Hippocampal formation (tissue), 2 donors: ENCODE measurements around the gene ALOX5AP.

Source experiments
- DNase-seq, 2 donors: peaks; one replicate each; lab custom pipeline; 2025; lab: John Stamatoyannopoulos, UW

The ALOX5AP gene

DNA sequence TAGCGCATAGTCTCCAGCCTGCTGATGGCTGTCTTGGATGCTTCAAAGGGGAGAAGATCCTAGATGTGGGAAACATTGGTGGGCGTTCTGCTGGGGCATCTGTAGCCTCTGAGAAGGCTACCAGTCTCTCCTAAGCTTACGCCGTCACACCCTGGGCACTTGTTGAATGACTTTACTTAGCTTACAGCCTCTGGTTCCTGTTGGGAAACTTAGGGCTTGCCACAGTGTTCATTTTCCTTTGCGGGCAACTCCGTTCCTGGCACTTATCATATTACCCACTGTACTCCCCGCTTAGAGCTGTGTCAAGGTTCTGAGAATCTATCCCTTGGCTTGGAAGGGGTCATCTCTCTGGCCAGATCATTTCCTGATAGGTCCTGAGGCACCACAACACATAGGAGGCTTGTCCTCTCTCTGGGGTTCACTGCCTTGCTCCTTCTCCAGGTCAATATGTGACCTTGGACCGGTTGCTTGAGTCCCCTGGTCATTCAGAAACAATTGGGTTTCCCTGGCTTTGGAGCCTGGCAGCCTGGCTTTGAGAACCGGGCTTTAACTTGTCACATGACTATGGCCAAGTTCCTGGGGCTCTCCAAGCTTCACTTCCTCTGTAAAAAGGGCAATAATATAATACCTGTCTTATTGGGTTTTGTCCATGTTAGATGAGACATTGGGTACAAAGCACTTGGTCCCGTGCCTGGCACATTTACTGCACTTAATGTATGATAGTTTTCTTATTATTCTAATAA lies 20.5 kb upstream of the ALOX5AP start:
- DNase-seq = no peak

DNA sequence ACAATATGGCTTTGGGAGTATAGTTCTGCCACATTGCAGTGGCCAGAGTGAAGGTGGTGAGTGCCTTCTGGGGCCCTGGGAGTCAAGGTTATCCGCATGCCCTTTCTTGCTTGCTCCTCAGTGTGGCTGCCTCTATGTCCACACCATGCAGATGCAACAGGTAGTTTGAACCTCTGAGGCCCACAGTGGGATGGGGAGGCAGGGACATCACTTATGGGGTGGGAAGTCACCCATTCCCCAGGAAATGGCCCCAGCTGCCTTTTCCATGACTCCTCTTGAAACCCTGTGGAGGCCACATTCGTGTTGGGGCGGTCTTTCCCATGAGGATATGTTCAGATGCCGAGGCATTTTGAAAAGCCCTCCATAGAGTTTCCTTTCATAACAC lies 20.0 kb upstream of the ALOX5AP start:
- DNase-seq = no peak

DNA sequence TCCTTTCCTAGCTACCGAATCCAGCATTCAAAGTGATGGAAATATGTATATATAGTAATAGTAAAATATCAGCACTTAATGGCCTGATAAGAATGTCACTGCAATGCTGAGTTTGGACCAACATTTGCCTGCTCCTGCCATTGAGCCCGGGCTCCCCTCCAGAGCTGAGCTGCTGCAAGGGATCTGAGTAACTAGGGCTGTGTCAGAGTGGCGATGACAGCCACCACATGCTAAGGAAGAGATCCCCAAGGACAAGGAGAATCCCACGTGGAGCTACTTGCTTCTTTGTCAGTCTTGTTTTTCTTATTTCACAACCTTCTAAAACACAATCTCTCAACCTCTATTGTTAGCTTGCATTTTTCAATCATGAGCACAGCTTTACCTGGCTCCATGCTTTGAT lies 19.5 kb upstream of the ALOX5AP start:
- no peak for DNase-seq

DNA sequence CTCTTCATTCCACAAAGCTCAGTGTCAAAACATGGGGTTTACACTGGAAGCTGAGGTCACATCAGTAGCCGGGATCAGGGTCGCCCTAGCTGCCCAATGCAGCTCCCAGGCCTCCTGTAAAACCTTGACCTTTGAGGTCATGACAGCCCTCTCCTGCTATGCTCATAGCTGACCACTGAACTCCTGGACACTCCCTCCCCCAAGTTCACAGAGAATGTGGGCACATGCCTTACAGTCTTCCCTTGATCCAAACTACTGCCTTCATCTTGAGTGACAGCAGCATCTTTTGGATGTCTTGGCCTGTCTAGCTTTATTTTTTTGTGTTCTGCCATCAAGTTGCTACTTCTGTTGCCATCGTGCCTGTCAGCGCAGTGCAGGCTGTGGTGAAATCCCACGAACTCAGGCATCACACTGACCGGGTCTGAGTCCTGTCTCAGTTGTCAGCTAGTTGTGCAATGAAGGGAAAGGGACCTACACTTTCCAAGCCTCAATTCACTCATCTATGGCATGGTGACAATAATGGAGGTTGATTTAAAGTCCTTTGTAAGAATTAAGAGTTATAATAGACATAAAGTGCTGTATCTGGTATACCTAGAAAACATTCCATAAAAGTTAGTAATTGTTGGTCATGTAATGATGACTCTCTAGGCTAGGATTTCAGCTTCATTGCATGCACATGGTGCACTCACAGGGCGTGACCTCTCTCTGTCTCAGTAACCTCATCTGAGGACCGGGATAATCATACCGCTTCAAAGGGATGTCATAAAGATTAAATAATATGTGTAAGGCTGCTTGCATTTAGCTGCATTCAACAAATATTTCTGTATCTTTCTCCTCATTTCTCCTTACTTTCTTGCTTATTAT lies 16.4 kb upstream of the ALOX5AP start:
- DNase-seq = no peak

DNA sequence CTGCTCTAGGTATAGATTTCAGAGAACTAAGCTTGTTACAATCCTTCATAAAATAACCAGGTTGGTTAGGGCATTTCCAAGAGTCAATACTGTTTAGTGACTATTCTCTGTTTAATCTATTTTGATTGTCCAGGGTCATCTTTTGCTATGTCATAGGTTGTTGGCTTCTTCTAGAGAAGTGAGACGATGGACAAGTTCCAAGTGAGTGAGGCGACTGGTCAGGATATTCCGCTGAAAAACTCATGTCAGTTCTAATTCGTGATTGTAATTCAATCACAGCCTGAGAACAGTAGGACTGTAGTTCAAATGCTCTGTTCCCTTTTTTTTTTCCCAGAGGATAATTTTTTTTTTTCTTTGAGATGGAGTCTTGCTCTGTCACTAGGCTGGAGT lies 15.8 kb upstream of the ALOX5AP start:
- DNase-seq = no peak

DNA sequence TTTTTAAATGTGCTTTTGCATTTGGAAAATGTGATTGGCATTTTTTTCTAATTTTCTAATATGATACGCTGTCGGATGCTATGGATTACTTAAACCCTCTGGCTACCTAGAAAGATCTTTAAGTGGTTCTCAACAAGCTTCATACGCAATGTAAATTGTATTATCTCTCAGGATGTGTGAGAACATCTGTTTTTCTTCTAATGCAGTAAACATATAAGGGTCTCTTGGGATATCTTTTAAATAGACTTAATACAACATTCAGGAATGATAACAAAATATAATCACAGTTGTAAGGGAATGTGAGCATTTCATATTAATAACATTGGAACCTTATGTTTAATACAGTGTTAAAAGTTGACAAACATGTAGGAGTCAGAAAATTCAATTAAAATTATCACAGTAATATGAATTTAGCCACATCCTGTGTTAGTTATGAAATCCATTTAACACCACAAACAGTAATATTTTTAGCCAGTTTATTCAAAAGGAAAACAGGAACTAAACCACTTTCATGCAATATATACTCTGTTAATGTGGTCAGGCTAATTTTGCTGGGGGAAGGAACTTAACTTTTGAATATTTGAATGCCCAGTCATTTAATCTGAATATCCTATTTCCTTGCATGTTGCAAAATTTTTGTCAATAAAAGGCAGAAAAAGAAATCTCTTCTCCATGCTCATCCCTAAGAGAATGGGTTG lies 15.0 kb upstream of the ALOX5AP start:
- no peak for DNase-seq

DNA sequence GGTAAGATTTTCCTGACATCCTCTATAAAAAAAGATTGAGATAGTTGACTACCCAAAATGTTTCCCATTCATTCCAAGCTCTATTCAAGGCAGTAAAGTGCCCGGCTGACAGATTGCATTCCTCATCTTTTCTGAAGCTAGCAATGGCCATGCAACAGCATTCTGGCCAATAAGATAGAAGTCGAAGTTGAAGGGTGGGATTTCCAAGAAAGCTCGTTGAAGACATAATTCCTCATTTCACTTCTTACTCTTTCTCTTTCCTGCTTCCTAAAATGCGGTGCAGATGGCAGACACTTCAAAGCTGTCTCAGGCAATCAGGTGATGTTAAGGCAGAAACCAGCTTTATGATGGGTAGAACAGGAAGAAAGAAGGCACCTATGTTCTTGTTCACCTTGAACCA lies 13.4 kb upstream of the ALOX5AP start:
- no peak for DNase-seq

DNA sequence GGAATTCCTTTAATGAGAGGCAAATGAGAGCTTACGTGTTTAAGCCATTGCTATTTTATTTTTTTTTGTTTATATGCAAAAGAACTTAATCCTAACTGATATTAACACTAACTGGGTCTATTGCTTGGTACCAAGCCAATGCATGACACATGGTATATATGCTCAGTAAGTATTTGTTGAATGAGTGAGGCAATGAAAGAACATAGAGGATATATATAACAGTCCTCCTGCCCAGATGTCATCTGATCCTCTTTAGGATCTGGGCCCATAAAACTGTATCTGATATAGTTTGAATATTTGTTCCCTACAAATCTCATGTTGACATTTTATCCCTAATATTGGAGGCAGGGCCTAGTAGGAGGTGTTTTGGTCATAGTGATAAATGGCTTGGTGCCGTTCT lies 13.0 kb upstream of the ALOX5AP start:
- no peak for DNase-seq

DNA sequence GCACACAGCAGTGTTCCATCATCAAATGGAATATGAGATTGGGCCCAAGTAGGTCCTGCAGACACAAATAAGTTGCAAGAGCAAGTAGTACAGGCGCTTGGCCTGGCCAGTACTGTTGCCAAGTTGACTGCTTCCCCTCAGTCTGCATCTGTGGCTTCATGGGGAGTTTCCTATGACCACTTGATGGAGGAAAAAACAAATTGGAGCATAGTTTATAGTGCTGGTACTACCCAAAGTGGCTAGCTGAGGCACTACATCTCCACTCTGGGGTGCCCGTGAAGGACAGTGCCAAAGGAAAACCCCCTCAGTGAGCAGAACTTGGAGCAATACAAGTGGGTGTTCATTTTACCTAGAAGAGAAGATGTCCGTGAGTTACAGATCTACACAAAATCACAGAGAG lies 10.6 kb upstream of the ALOX5AP start:
- no peak for DNase-seq

DNA sequence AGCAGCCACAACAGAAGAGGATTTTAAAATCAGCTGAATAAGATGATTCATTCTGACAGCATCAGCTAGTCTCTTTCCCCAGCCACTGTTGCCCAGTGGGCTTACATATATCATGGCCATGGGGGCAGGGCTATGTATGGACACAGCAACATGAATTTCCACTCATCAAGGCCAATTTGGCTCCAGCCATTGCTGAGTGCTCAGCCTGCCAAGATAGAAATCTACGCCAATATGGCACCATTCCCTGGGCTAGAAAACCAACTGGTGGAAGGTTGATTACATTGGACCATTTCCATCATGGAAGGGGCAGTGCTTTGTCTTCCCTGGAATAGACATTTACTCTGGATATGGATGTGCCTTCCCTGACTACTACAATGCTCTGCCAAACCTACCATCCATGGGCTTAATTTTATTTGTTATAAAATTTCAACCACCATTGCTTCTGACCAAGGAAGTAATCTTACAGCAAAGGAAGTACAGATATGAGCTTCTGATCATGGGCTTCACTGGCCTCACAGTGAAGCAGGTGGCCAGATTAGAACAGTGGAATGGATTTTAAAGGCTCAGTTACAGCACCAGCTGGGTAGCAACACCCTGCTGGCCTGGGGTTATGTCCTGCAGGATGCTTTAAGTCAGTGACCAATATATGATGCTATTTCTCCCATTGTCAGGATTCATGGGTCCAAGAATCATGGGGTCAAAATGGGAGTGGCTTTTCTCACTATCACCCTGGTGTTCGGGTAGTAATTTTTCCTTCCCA lies 9.8 kb upstream of the ALOX5AP start:
- no peak for DNase-seq

DNA sequence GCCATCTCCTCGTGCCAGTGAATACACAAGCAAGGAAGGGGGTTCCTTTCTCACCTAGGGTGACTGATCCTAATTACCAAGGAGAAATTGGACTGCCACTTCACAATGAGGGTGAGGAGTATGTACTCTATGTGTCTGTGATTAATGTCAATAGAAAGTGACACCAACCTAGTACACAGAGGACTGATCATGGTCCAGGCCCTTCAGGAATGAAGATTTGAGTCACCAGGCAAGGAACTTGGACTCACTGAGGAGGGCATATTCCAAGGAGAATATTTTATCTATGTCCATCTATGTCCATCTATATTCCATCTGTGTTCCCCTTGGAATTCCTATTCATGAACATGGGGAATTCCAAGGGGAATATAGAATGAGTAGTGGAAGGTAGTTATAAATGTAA lies 9.2 kb upstream of the ALOX5AP start:
- no peak for DNase-seq

DNA sequence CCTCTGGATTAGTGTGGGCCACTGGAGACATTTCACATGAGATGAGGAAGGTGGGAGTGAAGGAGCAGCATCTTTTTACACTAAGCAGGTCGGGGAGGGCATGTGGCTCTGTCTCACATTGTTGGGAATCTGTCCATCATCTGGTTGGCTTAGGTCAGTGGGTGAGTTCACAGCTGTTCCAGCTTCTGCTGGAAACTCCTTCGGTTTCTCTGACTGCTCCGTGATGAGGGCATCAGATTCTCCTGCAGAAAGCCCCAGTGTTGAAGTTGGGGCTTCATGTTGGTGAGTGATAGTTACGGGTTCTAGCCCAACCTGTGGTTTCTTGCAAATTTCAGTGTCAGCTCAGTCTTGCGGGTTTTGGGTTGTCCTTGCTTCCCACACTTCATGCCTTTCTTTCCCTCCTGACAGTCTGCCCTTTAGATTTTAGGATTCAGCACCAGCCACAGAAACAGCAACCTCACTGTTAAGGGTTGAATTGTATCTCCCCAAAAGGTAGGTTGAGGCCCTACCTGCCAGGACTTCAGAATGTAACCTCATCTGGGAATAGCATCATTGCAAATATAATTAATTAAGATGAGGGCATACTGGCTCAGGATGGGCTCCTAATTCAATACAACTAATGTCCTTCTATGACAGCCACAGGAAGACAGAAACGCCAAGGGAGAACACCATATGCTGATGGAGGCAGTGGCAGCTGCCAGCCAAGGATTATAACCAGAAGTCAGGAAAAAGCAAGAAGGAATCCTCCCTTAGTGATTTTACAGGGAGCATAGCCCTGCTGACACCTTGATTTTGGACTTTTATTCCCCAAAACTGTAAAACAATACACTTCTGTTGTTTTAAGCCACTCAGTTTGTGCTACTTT lies 7.6 kb upstream of the ALOX5AP start:
- DNase-seq = no peak

DNA sequence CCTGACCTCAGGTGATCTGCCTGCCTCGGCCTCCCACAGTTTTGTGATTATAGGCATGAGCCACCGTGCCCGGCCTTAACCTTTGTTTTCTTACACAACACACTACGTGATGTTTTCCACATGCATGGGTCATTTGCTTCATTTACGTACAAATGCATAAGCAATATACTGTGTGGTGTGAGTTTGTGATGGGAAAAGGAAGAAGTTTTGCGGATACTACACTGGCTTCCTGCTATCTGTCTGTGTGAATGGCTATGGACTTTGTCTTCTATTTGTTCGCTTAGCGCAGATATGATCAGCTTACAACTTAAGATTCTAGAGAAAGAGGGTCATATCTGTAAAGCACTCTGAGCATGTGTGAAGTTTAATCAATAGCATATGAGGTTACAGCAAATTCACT lies 5.5 kb upstream of the ALOX5AP start:
- no peak for DNase-seq

DNA sequence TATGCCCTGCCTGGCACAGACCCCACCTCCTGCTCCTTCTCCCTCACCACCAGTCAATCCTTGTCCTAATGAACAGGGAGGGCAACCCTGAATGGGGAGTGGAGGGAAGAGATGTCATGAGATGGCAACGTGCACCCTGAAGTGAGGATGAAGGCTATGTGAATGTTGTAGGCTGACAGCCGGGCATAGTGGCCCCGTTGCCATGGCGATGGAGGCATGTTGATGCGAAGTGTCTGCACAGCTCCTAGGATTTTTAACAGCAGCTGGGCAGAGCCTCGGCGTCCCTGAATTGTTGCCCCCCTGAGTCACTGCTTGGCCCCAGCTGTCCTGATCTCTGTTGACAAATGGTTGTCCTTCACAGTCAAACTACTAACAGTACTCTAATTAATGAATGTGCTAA lies 4.8 kb upstream of the ALOX5AP start:
- DNase-seq = no peak

DNA sequence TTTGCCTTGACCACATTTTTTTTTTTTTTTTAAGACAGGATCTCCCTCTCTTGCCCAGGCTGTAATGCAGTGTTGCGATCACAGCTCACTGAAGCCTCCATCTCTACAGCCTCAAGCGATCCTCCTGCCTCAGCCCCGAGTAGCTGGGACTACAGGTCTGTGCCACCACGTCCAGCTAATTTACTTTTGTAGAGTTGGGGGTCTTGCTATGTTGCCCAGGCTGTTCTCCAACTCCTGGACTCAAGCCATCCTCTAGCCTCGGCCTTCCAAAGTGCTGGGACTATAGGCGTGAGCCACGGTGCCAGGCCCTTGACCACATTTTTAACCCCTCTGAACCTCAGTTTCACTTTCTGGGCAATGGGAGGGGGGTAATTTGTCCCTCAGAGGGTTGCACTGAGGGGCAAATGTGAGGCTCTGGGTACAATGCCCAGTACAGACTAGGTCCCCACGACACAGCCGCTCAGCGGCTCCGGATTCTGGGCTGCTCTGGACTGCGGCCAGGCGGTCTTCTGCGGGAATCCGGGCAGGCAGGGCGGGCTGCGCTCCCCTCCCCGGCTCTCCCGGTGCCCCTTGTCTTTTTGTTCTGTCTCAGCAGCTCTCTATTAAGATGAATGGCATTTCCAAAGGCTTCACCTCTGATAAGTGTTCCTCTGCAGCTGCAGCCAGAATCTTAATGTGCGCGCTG lies 3.8 kb upstream of the ALOX5AP start:
- no peak for DNase-seq

DNA sequence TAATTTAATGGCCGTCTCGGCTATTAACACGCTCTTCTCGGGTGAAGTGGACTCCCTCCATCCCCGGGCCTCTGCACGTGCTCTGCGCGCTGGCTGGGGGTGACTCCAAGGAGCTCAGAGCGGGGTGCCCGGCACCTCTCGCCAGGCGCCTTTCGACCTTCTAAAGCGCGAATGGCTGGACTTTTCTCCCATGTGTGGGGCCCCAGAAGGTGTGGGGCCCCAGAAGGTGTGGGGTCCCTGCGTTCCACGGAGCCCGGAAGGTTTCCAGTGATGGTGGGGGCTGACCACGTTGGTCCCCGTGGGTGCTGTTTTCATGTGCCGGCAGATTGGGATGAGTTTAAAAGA lies 3.3 kb upstream of the ALOX5AP start:
- DNase-seq = no peak

DNA sequence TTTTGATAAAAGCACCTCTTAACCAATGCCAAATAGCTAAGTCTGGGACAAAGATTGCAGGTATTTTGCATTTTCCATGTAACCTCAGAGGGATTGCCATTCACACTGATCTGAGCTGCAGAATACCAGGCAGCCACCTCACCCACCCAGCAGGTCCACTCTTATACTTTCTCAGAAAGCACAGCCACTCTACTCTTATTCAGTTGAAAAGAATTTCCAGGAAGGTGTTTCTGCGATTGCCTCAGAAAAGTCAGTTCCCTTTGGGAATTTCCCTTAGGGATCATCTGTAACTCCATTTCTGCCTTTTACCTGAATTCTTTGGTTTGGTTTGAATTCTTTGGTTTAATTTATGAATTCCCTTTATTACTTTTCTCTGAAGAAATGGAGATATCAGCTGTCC lies 904 bp upstream of the ALOX5AP start:
- DNase-seq = no peak

DNA sequence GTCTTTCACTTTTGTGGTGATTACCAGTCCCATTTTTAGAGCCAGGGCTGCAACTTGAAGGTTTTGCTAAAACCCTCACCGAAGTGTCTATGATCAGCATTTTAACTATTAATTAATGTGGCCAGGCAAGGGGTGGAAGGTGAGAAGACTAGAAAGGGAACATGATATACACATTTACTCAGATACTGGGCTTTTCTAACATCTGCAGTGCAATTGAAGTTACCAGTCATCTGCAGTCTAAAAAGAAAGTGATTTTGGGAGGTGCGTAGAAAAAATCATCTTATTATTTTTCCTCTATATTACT lies 481 bp downstream of the ALOX5AP start:
- no peak for DNase-seq

DNA sequence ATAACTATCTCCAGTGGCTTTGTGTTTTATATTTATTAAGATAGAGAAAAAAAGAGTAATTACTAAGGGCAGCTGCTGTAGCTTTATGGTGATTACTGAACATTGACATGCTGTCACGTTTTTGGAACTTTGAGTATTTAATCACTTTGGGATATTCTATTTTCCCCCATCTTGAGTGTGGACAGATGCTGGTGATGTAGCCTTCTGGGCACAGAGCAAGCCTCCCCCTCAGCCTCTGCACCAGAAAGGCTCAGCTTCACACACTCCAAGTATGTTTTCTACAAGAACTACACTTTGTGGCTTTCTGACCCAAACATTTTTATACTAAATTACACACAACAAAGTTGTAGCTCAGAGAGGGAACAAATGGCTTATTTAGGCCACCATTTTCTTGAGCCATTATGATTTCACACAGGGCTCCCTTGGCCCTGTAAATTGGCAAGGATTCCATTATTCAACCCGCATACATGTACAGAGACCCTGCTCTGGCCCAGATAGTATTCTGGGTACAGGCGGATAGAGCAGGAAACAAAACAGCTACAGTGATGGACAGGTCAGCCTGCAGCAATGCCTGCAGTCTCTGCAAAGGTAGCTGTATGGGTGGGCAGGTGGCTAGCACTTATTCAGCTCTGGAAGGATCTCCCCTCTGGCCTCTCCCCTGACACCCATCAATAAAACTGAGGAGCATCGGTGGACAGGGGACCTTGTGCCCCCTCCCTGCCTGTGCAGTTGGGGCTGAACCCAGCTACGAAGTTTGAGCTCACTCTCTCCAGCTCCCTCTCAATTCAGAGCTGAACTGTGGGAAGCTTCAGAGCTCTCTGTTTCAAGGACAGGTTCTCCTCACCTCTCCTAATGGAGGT lies 1.3 kb downstream of the ALOX5AP start:
- DNase-seq = no peak
